Activated naive CD4-positive, alpha-beta T cell treated with anti-CD3 and anti-CD28 coated beads for 36 hours (primary cell): ENCODE data around the gene CD160. TPM values are rescaled to one million over a fixed set of nuclear protein-coding genes. Genes with fewer than 3 reads are reported as not detected.

Experiments used
- CTCF ChIA-PET: fragments of 350-600 bp; sonication (Branson Sonifier 250); formaldehyde crosslinking; loops from one replicate; lab custom pipeline; 2021; ENCODE audit warnings: antibody characterized with exemption; lab: Charles Lee
- DNase-seq: peaks from one replicate; pipeline ENCODE4 v3.0.0-alpha.2; 2020
- H3K27ac Mint-ChIP-seq: one replicate; pipeline ENCODE4 v1.8.0; 2021; ENCODE audit warnings: mild to moderate bottlenecking, mixed read lengths
- H3K27me3 Mint-ChIP-seq: one replicate; pipeline ENCODE4 v1.8.0; 2021; ENCODE audit warnings: low read depth, mixed read lengths
- H3K36me3 Mint-ChIP-seq: one replicate; pipeline ENCODE4 v1.8.0; 2021; ENCODE audit warnings: low read depth, mixed read lengths
- H3K4me1 Mint-ChIP-seq: one replicate; pipeline ENCODE4 v1.8.0; 2021; ENCODE audit warnings: low read depth, mixed read lengths
- H3K4me3 Mint-ChIP-seq: one replicate; pipeline ENCODE4 v1.8.0; 2021; ENCODE audit warnings: mild to moderate bottlenecking, moderate library complexity, mixed read lengths
- H3K9me3 Mint-ChIP-seq: one replicate; pipeline ENCODE4 v1.8.0; 2021; ENCODE audit warnings: mixed read lengths
- intact Hi-C: fragments of 100-400 bp; cut with micrococcal nuclease; formaldehyde crosslinking; loops from one replicate; pipeline ENCODE4 v1.15.1; 2023
- total RNA-seq, 2 experiments: library from RNA; stranded (reverse); gene quantifications; one replicate each; pipeline ENCODE4 v1.2.3, GENCODE V29; 2021

CD160 gene
- total RNA-seq, 2 experiments from 2014 or later, result not detected

DNA sequence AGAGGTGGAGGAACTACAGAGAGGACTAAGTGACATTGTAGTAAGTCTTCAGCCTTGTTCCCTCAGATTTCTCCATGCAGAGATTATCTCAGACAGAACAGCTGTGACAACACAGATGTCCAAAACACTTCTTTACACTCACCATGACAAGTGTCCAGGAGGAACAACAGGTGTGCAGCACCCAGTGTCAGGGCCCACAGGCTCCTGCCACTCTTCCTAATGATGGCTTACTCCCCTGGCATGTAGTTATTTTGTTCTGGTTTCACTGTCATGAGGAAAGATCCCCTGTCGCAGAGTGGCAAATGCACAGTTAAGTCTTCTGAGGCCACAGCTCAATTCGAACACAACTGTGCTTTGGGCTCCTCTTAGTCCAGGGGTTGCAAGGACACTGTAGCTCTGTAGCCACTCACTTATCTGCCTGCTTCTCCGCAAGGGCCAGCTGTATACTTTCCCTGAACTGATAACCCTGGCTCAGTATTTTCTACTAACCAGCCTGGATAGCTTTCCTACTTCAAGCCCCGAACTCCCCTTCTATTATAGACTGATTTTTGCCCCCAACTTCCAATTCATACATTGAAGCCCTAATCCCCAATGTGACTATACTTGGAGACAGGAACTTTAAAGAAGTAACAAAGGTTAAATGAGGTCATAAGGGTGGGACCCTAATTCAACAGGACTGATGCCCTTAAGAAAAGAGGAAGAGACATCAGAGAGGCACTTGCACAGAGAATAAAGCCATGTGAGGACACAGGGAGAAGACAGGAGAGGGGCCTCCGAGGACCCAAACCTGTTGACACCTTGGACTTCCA is 23.3 kb upstream of the CD160 start:
- H3K27ac Mint-ChIP-seq, result no peak overlapping the region
- H3K4me3 Mint-ChIP-seq, result no peak overlapping the region
- CTCF ChIA-PET, result no interaction called here

DNA sequence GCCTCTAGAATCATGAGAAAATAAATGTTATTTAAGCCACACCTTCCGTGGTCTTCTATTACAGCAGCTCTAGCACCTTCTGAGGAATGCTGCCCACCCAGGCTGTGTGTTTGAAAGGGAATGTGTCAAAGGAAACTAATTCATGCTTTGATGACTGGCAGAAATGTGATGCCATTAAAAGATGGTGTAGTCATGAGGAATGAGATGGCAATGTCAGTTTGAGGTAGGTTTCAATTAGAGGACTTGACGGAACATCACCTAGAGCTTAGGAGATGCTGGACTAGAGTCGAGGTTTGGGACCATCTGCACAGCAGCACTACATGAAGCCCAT is 22.7 kb upstream of the CD160 start:
- H3K9me3 Mint-ChIP-seq, result no peaks in the 10 kb centered on the region
- no peak overlapping the region for H3K4me3 Mint-ChIP-seq
- no peak overlapping the region for H3K27ac Mint-ChIP-seq
- H3K27me3 Mint-ChIP-seq, result no peaks in the 10 kb centered on the region
- H3K4me1 Mint-ChIP-seq, result no peaks in the 10 kb centered on the region
- intact Hi-C loops, result no loop called here
- CTCF ChIA-PET, result no interaction called here
- no peaks in the 10 kb centered on the region for H3K36me3 Mint-ChIP-seq
- DNase-seq, result no peak

More for the DNA sequence above, 23.3 kb upstream of the CD160 start:
- intact Hi-C loops, result no loop called here
- H3K4me1 Mint-ChIP-seq, result peaks cover under 1% of the 10 kb centered on the region
- no peaks in the 10 kb centered on the region for H3K9me3 Mint-ChIP-seq
- no peaks in the 10 kb centered on the region for H3K27me3 Mint-ChIP-seq
- no peaks in the 10 kb centered on the region for H3K36me3 Mint-ChIP-seq
- DNase-seq, result no peak

DNA sequence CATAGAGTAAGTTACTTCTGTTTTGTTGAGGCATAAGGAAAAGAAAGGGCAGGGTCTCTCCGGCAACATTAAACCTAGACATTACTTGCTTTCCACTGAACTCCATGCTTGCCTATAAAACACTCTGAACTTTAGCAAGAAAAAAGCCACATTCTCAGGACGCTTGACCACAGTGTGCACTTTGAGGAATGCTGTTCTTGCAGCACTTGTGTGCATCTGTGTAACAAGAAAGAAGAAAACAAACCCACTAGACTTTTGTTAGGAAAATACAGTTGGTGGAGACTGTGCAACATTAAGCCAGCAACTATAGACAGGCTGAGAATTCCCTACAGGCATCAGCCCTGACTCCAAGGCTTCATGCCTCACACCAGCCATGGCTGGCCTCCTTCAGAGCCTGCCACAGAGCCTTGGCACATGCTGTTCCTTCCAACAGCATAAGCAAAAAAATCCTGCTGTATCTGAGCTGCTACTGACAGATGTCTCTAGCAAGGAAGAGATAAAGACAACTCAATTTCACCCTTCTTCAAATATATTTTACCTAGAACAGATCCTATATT is 17.9 kb upstream of the CD160 start:
- Mint-ChIP-seq H3K4me1 (no peaks in the 10 kb centered on the region), H3K27me3 (no peaks in the 10 kb centered on the region), H3K36me3 (no peaks in the 10 kb centered on the region), H3K4me3 (no peak overlapping the region), H3K27ac (no peak overlapping the region), H3K9me3 (no peaks in the 10 kb centered on the region)
- intact Hi-C loops, result no loop called here
- no peak for DNase-seq
- CTCF ChIA-PET, result no interaction called here

DNA sequence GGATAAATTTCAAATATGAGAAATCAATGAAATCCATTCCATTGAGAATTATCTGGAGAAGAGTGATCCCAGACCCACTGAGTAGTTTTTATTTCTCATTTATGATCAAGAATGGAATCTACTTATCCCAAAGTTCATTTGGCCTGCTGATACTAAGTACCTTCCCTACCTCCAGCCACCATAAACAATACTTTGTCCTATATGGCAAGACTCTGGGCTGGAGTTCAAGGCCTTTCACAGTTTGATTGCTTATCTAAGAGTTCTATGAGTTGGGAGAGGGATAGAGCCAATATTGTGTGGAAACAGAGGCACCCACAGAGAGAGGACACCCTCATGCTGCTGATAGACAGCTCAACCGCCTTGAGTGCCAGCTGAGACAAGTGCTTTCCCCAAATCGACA is 17.2 kb upstream of the CD160 start:
- H3K9me3 Mint-ChIP-seq, result no peaks in the 10 kb centered on the region
- H3K27ac Mint-ChIP-seq, result no peak overlapping the region
- intact Hi-C loops, result no loop called here
- DNase-seq, result no peak
- H3K4me3 Mint-ChIP-seq, result no peak overlapping the region
- no peaks in the 10 kb centered on the region for H3K27me3 Mint-ChIP-seq
- H3K4me1 Mint-ChIP-seq, result no peaks in the 10 kb centered on the region
- CTCF ChIA-PET, result no interaction called here
- H3K36me3 Mint-ChIP-seq, result no peaks in the 10 kb centered on the region

DNA sequence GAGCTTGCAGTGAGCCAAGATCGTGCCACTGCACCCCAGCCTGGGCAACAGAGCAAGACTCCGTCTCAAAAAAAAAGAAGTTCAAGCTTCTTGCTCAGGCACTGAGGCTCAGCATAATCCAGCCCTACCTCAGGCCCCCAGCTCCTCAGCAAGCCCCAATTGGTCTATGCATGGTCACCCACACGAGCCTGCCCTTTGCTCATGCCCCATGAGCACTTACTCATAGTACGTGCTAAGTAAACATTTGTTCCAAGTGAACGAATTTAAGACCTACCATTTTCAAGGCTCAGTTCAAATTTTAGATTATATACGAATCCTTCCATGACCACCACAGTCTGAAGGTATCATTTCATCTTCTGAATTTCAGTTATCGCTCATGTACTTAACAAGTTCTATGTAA is 16.5 kb upstream of the CD160 start:
- Mint-ChIP-seq H3K4me1 (no peaks in the 10 kb centered on the region), H3K9me3 (no peaks in the 10 kb centered on the region), H3K27me3 (no peaks in the 10 kb centered on the region), H3K4me3 (no peak overlapping the region), H3K27ac (no peak overlapping the region), H3K36me3 (no peaks in the 10 kb centered on the region)
- DNase-seq, result no peak
- intact Hi-C loops, result no loop called here
- CTCF ChIA-PET, result no interaction called here

DNA sequence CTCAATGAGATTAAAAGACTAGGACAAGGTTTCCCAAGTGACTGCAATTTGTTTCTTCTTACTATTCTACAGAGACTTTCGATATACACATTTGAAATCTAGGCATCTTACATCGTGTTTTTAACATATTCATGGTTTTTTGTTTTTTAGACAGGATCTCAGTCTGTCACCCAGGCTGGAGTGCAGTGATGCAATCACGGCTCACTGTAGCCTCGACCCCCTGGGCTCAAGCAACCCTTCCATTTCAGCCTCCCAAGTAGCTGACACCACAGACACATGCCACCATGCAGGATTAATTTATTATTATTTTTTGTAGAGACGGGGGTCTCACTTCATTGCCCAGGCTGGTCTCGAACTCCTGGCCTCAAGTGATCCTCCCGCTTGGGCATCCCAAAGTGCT is 13.7 kb upstream of the CD160 start:
- no peak for DNase-seq
- Mint-ChIP-seq H3K36me3 (no peaks in the 10 kb centered on the region), H3K4me1 (no peaks in the 10 kb centered on the region), H3K9me3 (no peaks in the 10 kb centered on the region), H3K27me3 (no peaks in the 10 kb centered on the region), H3K4me3 (no peak overlapping the region), H3K27ac (no peak overlapping the region)
- CTCF ChIA-PET, result interaction anchor here (2.0 kb wide), 1 partner anchor 15 kb away, joined by 8 read pairs; no protein-coding TSS in a partner anchor
- intact Hi-C loops, result no loop called here

GRCh38 chr1:145706086-145706664 is 13.1 kb upstream of the CD160 start:
- Mint-ChIP-seq H3K27me3 (no peaks in the 10 kb centered on the region), H3K27ac (no peak overlapping the region), H3K4me1 (no peaks in the 10 kb centered on the region), H3K4me3 (no peak overlapping the region), H3K9me3 (no peaks in the 10 kb centered on the region), H3K36me3 (no peaks in the 10 kb centered on the region)
- intact Hi-C loops, result no loop called here
- no peak for DNase-seq
- CTCF ChIA-PET, result interaction anchor here (2.0 kb wide), 1 partner anchor 14 kb away, joined by 8 read pairs; no protein-coding TSS in a partner anchor

DNA sequence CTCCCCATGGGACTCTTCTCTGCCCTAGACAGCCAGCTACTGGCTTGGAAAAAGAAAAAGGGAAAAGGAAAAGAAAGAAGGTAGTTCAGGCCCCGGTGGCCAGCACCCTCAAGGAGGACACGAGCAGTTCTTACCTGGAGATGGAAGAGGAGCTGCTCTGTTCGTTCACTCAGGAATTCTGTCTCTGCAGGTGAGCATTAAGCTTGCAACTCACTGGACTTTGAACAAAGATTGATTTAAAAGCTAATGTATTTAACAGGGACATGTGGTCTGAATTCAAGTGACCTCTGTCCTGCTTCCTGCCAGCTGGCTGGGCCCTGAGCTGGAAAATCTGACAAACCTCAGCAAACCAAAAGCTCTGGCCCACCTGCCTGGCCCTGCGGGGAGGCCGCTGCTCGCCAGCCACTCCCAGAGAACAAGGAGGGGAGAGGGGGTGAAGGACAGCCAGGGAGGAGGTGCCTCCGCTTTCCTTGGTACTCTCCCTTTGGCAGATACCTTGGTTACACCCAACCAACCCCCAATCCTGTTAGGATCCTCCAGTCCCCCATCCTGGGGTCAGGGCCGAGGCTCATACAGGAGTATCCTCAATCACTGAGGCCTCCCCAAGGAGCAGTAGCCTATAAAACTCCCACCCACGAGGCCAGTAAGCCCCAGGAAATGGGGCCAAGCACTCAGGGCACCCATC is 12.0 kb upstream of the CD160 start, which contains the start of gene PDZK1:
PDZK1 (minus strand) TSS at position 186 of the 685 bp plus-strand sequence. CDS start 19,347 bp downstream, outside the sequence.
- Mint-ChIP-seq H3K27me3 (no peaks in the 10 kb centered on the region), H3K4me3 (no peak within 1 kb of the TSS), H3K36me3 (no peaks in the 10 kb centered on the region), H3K4me1 (no peaks in the 10 kb centered on the region), H3K27ac (no peak within 1 kb of the TSS), H3K9me3 (no peaks in the 10 kb centered on the region)
- no peak for DNase-seq
- CTCF ChIA-PET, result interaction anchor here (2.0 kb wide), 1 partner anchor 13 kb away, joined by 8 read pairs; no protein-coding TSS in a partner anchor
- intact Hi-C loops, result no loop called here

- Mint-ChIP-seq H3K27ac (no peak overlapping the region), H3K4me1 (no peaks in the 10 kb centered on the region), H3K36me3 (no peaks in the 10 kb centered on the region), H3K4me3 (no peak overlapping the region), H3K27me3 (no peaks in the 10 kb centered on the region), H3K9me3 (no peaks in the 10 kb centered on the region)
- DNase-seq, result no peak
- CTCF ChIA-PET, result no interaction called here
- intact Hi-C loops, result no loop called here
Observed at GRCh38 chr1:145708063-145708462, 11.2 kb upstream of the CD160 start.

- CTCF ChIA-PET, result interaction anchor here (1.1 kb wide), 1 partner anchor 11 kb away, joined by 3 read pairs; no protein-coding TSS in a partner anchor
- Mint-ChIP-seq H3K27me3 (no peaks in the 10 kb centered on the region), H3K4me3 (no peak overlapping the region), H3K36me3 (no peaks in the 10 kb centered on the region), H3K4me1 (no peaks in the 10 kb centered on the region), H3K27ac (no peak overlapping the region), H3K9me3 (no peaks in the 10 kb centered on the region)
- DNase-seq, result no peak
- intact Hi-C loops, result no loop called here
Observed at GRCh38 chr1:145710291-145711027, 8.8 kb upstream of the CD160 start.

DNA sequence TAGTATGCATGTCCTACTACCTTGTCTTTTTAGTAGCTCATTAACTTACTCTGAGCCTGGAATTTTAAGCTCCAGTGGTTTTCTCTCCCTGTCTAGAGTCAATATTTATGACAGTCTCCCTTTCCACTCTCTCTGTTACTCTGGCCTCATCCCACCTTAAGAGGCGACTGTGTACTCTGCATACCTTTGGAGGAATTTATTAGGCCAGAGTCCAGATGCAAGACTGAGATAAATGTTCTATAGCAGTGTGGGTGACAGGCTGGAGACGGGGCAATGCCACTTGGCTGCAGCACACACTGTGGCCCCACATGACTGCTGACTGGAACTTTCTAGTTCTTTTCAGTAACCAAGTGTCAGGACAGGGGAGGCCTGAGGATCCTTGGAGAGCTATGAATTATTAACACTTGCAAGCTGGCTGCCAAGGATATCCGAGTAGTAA is 8.1 kb upstream of the CD160 start:
- CTCF ChIA-PET, result interaction anchor here (1.1 kb wide), 1 partner anchor 11 kb away, joined by 3 read pairs; no protein-coding TSS in a partner anchor
- Mint-ChIP-seq H3K4me3 (no peak overlapping the region), H3K27me3 (no peaks in the 10 kb centered on the region), H3K9me3 (no peaks in the 10 kb centered on the region), H3K27ac (no peak overlapping the region), H3K36me3 (no peaks in the 10 kb centered on the region), H3K4me1 (no peaks in the 10 kb centered on the region)
- intact Hi-C loops, result no loop called here
- DNase-seq, result no peak
